ENCODE data around the gene SLC25A48. TPM values are rescaled to one million over a fixed set of nuclear protein-coding genes. Genes with fewer than 3 reads are reported as not detected.

Gene SLC25A48
- total and polyA plus RNA-seq, 9 donors, result 1.4 TPM; not detected in 8

DNA sequence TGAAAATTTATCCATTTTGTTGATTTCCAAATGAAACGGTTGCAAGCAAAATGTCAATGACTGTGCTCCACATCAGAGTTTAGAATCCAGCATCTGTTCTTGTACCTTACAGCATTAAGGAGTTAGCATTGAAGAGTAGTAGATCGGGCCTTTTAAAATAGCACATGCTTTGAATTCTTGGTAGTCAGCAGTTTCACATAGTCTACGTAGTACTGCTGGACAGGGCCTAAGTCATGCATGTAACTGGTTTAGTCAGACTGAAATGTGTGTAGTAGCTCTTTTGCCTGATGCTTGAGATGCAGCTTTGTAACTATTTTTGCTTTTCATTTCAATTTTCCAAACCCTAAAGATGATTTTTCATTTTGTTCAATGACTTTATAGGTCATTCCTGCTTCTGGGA, 100.5 kb downstream of the SLC25A48 start:
- WGBS, 3 donors, result 26 to 34% (median 26%) methylated on average over 3 of the region's 3 CpGs
- no peak overlapping the region for H3K4me3 ChIP-seq
- no peak for DNase-seq
- TF ChIP-seq POLR2A (IDR thresholded peaks at IDR 0.05) (no peak), EP300 (IDR thresholded peaks at IDR 0.05) (no peak)
- TF ChIP-seq, protein P1, sequence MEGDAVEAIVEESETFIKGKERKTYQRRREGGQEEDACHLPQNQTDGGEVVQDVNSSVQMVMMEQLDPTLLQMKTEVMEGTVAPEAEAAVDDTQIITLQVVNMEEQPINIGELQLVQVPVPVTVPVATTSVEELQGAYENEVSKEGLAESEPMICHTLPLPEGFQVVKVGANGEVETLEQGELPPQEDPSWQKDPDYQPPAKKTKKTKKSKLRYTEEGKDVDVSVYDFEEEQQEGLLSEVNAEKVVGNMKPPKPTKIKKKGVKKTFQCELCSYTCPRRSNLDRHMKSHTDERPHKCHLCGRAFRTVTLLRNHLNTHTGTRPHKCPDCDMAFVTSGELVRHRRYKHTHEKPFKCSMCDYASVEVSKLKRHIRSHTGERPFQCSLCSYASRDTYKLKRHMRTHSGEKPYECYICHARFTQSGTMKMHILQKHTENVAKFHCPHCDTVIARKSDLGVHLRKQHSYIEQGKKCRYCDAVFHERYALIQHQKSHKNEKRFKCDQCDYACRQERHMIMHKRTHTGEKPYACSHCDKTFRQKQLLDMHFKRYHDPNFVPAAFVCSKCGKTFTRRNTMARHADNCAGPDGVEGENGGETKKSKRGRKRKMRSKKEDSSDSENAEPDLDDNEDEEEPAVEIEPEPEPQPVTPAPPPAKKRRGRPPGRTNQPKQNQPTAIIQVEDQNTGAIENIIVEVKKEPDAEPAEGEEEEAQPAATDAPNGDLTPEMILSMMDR (IDR thresholded peaks at IDR 0.05), result no peak
- no peaks in the 10 kb centered on the region for H3K9me3 ChIP-seq
- H3K36me3 ChIP-seq, result no peaks in the 10 kb centered on the region
- H3K4me1 ChIP-seq (ENCODE audit: insufficient read depth), result no peaks in the 10 kb centered on the region
- no peak overlapping the region for H3K27ac ChIP-seq
- H3K27me3 ChIP-seq, result no peaks in the 10 kb centered on the region
- intact Hi-C loops (cut with DNase I), result loop anchor here in 1 of 4 donors (10.0 kb wide), 1 partner anchor 280 kb away; no protein-coding TSS in a partner anchor

DNA sequence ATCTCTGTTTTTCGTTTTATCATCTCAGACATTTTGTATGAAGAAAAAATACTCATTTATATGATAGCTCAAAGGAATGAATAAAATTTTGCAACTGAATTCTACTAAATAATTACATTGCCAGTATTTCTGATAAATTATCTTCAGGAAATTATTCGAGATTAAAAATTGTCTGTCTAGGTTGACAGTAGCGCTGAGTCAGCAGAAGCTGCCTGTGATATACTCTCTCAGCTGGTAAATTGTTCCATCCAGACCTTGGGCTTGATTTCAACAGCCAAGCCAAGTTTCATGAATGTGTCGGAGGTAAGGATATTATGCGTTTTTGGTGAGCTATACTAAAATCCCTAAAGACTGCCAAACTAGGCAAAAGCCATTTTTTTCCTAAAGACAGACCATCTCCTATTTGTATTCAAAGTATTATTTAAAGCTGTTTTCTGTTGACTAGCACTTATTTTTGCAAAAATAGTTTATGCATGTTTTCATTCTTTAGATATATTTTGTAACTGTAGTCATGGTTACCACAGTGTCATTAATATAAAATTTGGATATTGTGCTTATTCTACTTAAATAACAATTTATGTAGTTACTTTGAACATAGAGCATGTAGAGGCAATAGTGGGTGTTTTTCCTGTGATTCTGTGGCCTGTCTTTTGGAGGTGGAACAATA, 102.9 kb downstream of the SLC25A48 start:
- Histone ChIP-seq H3K27ac (no peak overlapping the region), H3K36me3 (no peaks in the 10 kb centered on the region), H3K4me1 (ENCODE audit: insufficient read depth) (no peaks in the 10 kb centered on the region), H3K9me3 (no peaks in the 10 kb centered on the region), H3K4me3 (no peak overlapping the region), H3K27me3 (no peaks in the 10 kb centered on the region)
- TF ChIP-seq EP300 (IDR thresholded peaks at IDR 0.05) (no peak), POLR2A (IDR thresholded peaks at IDR 0.05) (no peak)
- TF ChIP-seq, protein P1 (IDR thresholded peaks at IDR 0.05), result no peak
- intact Hi-C loops (cut with DNase I), result loop anchor here in 1 of 4 donors (10.0 kb wide), 1 partner anchor 277 kb away; no protein-coding TSS in a partner anchor
- 50 to 69% (median 59%) methylated on average over 5 of the region's 5 CpGs for WGBS, 3 donors
- DNase-seq, result no peak

Small RNAs within 50 kb of the gene (microRNA-seq; reads per million reads assigned to microRNA genes)
- gene MIR5692C1, result 0 reads per million in 3 donors

Small RNAs within 50 kb of the gene (small RNA-seq; reads per million reads assigned to genes)
- not detected for gene MIR5692C1

Other genes starting within 250 kb of the SLC25A48 start
- not detected for gene IL9, start 61.2 kb downstream of the SLC25A48 start, total RNA-seq
- gene IL9, start 61.2 kb downstream of the SLC25A48 start, polyA plus RNA-seq, result not detected
- gene LECT2, start 120.3 kb downstream of the SLC25A48 start, total RNA-seq, result not detected
- gene LECT2, start 120.3 kb downstream of the SLC25A48 start, polyA plus RNA-seq, result not detected
- gene TGFBI, start 194.3 kb downstream of the SLC25A48 start, total RNA-seq, result 10 to 100 TPM; 14.5 to 46.6 (median 25.3) TPM
- gene TGFBI, start 194.3 kb downstream of the SLC25A48 start, polyA plus RNA-seq, result 100 to 1,000 TPM in 1 of 2 donors, 10 to 100 TPM in 1; 22.2 to 138 TPM

Measured in ovary (tissue), 9 donors.